HepG2 (cell line): ENCODE data around the gene SPARC. TPM values are rescaled to one million over a fixed set of nuclear protein-coding genes. Genes with fewer than 3 reads are reported as not detected.

ENCODE experiments used
- ADNP ChIP-seq: sonication (generic); formaldehyde crosslinking; IDR thresholded peaks from 2 replicates; pipeline ENCODE4 v1.4.0; 2020; ENCODE audit warnings: missing genetic modification reagents
- HIVEP1 ChIP-seq: sonication (generic); formaldehyde crosslinking; IDR thresholded peaks from 2 replicates; pipeline ENCODE4 v1.4.0; 2020; ENCODE audit warnings: mild to moderate bottlenecking, missing genetic modification reagents
- HNF4G ChIP-seq, 2 experiments: sonication (generic) in 1 of 2; formaldehyde crosslinking in 1 of 2; IDR thresholded peaks; 2 replicates each; pipeline versions ENCODE4 v1.4.0 to v1.6.1; 2011 to 2020; ENCODE audit warnings: borderline replicate concordance in 2 of 2, low read depth in 2 of 2, mild to moderate bottlenecking in 2 of 2, low read length in 1 of 2, missing genetic modification reagents in 1 of 2, moderate library complexity in 1 of 2
- MAFF ChIP-seq: IDR thresholded peaks from 2 replicates; pipeline ENCODE4 v1.6.1; 2011; ENCODE audit warnings: low read depth, low read length, improper control_type of control experiment
- SMARCC2 ChIP-seq: fragments of 450-650 bp; IDR thresholded peaks from 2 replicates; pipeline ENCODE4 v1.6.1; 2017; ENCODE audit warnings: antibody characterized with exemption, mild to moderate bottlenecking
- THYN1 ChIP-seq: sonication (generic); formaldehyde crosslinking; IDR thresholded peaks from 2 replicates; pipeline ENCODE4 v1.8.1; 2023; ENCODE audit warnings: low read depth, mild to moderate bottlenecking, moderate library complexity, missing genetic modification reagents, borderline replicate concordance
- ZFX ChIP-seq: sonication (generic); formaldehyde crosslinking; IDR thresholded peaks from 2 replicates; pipeline ENCODE4 v1.4.0; 2020; ENCODE audit warnings: mild to moderate bottlenecking, low read depth, missing genetic modification reagents, moderate library complexity
- ZMAT3 ChIP-seq: sonication (generic); formaldehyde crosslinking; conservative IDR thresholded peaks from 2 replicates; pipeline ENCODE4 v1.7.0; 2021; ENCODE audit warnings: missing genetic modification reagents
- ZNF431 ChIP-seq: sonication (generic); formaldehyde crosslinking; IDR thresholded peaks from 2 replicates; pipeline ENCODE4 v1.9.0; 2022; ENCODE audit warnings: missing genetic modification reagents, low read depth, mild to moderate bottlenecking, borderline replicate concordance
- ZNF460 ChIP-seq: sonication (generic); formaldehyde crosslinking; IDR thresholded peaks from 2 replicates; pipeline ENCODE4 v1.5.1; 2020; ENCODE audit warnings: missing genetic modification reagents, mild to moderate bottlenecking, borderline replicate concordance
- ZNF546 ChIP-seq: sonication (generic); formaldehyde crosslinking; conservative IDR thresholded peaks from 2 replicates; pipeline ENCODE4 v1.8.1; 2023; ENCODE audit warnings: mild to moderate bottlenecking, missing genetic modification reagents
- ZNF550 ChIP-seq: sonication (generic); formaldehyde crosslinking; IDR thresholded peaks from 2 replicates; pipeline ENCODE4 v1.4.0; 2020; ENCODE audit warnings: mild to moderate bottlenecking, missing genetic modification reagents, borderline replicate concordance
- ZNF788 ChIP-seq: sonication (generic); formaldehyde crosslinking; IDR thresholded peaks from 2 replicates; pipeline ENCODE4 v1.5.0; 2020; ENCODE audit warnings: mild to moderate bottlenecking, missing genetic modification reagents, borderline replicate concordance
- ZSCAN9 ChIP-seq: IDR thresholded peaks from 2 replicates; pipeline ENCODE4 v1.6.1; 2016; ENCODE audit warnings: borderline replicate concordance
- polyA plus RNA-seq, 8 experiments: library from polyadenylated mRNA; depleted of rRNA in 3 of 8; stranded (reverse) in 7 of 8; unstranded in 1 of 8; fragments of >200 nt; fragmentation: Illumina TruSeq in 4 of 8; extraction: Trizol in 4 of 8; gene quantifications; 2 replicates each; pipeline versions ENCODE4 v1.2.1 to v1.2.3, GENCODE V29; 2011 to 2016; ENCODE audit warnings: low read depth in 4 of 8, missing spikeins in 1 of 8, mixed read lengths in 1 of 8; ENCODE audit not compliant: insufficient read depth in 1 of 8
- total RNA-seq, 5 experiments: library from RNA; depleted of rRNA; stranded (reverse); fragments of >200 nt; fragmentation: Illumina TruSeq; extraction: Trizol; gene quantifications; 2 replicates each; pipeline ENCODE4 v1.2.3, GENCODE V29; 2016; ENCODE audit warnings: low read depth in 1 of 5
- TF ChIP-seq, protein P1 (sequence below): sonication (generic); formaldehyde crosslinking; IDR thresholded peaks from 2 replicates; pipeline ENCODE4 v1.8.1; 2023; ENCODE audit warnings: missing genetic modification reagents, inconsistent platforms, borderline replicate concordance
- TF ChIP-seq, protein P2 (sequence below): sonication (generic); formaldehyde crosslinking; IDR thresholded peaks from 2 replicates; pipeline ENCODE4 v1.4.0; 2020; ENCODE audit warnings: missing genetic modification reagents, borderline replicate concordance
- TF ChIP-seq, protein P3 (sequence below): sonication (generic); formaldehyde crosslinking; IDR thresholded peaks from 2 replicates; pipeline ENCODE4 v1.5.1; 2020; ENCODE audit warnings: mild to moderate bottlenecking, missing genetic modification reagents, borderline replicate concordance
- TF ChIP-seq, protein P4 (sequence below): IDR thresholded peaks from 2 replicates; pipeline ENCODE4 v1.6.1; 2018; ENCODE audit warnings: missing genetic modification reagents, mild to moderate bottlenecking, missing compliant biosample characterization
- TF ChIP-seq, protein P5 (sequence below): sonication (generic); formaldehyde crosslinking; IDR thresholded peaks from 2 replicates; pipeline ENCODE4 v1.5.0; 2020; ENCODE audit warnings: missing genetic modification reagents

SPARC gene
- total and polyA plus RNA-seq, 2 of the 13 experiments (the other 11 are each of a cell fraction or from before 2014, with no cell fraction given), result 76.7 to 192 TPM

DNA sequence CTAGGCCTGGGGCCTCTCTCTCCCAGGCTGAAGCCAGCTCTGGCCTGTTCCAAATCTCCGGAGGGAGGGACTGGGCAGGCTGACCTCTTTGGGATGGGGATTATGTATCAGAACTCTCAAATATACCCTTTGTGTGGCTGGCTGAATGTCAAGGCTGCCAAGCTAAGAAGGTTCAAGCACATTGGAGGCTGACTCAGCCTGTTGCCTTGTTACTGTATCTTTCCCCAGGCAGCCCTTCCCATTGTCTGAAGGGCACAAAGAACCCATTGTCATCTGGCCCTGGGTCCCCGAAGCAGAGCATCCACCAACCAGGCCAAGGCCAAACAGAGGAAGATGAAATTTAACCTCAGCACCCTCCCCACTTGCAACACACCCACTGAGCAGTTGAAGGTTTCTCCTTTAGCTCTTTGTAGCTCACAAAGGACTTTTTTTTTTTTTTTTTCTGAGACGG lies 7.3 kb upstream of the SPARC start (continued):
- TF ChIP-seq, protein P1, sequence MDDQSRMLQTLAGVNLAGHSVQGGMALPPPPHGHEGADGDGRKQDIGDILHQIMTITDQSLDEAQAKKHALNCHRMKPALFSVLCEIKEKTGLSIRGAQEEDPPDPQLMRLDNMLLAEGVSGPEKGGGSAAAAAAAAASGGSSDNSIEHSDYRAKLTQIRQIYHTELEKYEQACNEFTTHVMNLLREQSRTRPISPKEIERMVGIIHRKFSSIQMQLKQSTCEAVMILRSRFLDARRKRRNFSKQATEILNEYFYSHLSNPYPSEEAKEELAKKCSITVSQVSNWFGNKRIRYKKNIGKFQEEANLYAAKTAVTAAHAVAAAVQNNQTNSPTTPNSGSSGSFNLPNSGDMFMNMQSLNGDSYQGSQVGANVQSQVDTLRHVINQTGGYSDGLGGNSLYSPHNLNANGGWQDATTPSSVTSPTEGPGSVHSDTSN (CRISPR knock-in tag), result no peak
- TF ChIP-seq, protein P2, sequence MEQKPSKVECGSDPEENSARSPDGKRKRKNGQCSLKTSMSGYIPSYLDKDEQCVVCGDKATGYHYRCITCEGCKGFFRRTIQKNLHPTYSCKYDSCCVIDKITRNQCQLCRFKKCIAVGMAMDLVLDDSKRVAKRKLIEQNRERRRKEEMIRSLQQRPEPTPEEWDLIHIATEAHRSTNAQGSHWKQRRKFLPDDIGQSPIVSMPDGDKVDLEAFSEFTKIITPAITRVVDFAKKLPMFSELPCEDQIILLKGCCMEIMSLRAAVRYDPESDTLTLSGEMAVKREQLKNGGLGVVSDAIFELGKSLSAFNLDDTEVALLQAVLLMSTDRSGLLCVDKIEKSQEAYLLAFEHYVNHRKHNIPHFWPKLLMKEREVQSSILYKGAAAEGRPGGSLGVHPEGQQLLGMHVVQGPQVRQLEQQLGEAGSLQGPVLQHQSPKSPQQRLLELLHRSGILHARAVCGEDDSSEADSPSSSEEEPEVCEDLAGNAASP (CRISPR knock-in tag), result peak; percentile 74; the same call in 1 of the 2 replicates
- TF ChIP-seq THYN1, result no peak
- TF ChIP-seq ZNF546 (CRISPR knock-in tag), result no peak
- TF ChIP-seq ZSCAN9 (CRISPR knock-in tag), result no peak
- no peak for TF ChIP-seq ADNP (CRISPR knock-in tag)
- peak; percentile 81; the same call in 1 of the 2 replicates for TF ChIP-seq ZNF788 (CRISPR knock-in tag)
- TF ChIP-seq, protein P3, sequence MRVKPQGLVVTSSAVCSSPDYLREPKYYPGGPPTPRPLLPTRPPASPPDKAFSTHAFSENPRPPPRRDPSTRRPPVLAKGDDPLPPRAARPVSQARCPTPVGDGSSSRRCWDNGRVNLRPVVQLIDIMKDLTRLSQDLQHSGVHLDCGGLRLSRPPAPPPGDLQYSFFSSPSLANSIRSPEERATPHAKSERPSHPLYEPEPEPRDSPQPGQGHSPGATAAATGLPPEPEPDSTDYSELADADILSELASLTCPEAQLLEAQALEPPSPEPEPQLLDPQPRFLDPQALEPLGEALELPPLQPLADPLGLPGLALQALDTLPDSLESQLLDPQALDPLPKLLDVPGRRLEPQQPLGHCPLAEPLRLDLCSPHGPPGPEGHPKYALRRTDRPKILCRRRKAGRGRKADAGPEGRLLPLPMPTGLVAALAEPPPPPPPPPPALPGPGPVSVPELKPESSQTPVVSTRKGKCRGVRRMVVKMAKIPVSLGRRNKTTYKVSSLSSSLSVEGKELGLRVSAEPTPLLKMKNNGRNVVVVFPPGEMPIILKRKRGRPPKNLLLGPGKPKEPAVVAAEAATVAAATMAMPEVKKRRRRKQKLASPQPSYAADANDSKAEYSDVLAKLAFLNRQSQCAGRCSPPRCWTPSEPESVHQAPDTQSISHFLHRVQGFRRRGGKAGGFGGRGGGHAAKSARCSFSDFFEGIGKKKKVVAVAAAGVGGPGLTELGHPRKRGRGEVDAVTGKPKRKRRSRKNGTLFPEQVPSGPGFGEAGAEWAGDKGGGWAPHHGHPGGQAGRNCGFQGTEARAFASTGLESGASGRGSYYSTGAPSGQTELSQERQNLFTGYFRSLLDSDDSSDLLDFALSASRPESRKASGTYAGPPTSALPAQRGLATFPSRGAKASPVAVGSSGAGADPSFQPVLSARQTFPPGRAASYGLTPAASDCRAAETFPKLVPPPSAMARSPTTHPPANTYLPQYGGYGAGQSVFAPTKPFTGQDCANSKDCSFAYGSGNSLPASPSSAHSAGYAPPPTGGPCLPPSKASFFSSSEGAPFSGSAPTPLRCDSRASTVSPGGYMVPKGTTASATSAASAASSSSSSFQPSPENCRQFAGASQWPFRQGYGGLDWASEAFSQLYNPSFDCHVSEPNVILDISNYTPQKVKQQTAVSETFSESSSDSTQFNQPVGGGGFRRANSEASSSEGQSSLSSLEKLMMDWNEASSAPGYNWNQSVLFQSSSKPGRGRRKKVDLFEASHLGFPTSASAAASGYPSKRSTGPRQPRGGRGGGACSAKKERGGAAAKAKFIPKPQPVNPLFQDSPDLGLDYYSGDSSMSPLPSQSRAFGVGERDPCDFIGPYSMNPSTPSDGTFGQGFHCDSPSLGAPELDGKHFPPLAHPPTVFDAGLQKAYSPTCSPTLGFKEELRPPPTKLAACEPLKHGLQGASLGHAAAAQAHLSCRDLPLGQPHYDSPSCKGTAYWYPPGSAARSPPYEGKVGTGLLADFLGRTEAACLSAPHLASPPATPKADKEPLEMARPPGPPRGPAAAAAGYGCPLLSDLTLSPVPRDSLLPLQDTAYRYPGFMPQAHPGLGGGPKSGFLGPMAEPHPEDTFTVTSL (CRISPR knock-in tag), result peak; percentile 27; the same call in 1 of the 2 replicates
- no peak for TF ChIP-seq HNF4G (IDR thresholded peaks at IDR 0.05; ENCODE audit: borderline replicate concordance, low read depth, low read length)
- TF ChIP-seq HNF4G (CRISPR knock-in tag; IDR thresholded peaks at IDR 0.05; ENCODE audit: borderline replicate concordance, low read depth), result no peak
- TF ChIP-seq, protein P4, sequence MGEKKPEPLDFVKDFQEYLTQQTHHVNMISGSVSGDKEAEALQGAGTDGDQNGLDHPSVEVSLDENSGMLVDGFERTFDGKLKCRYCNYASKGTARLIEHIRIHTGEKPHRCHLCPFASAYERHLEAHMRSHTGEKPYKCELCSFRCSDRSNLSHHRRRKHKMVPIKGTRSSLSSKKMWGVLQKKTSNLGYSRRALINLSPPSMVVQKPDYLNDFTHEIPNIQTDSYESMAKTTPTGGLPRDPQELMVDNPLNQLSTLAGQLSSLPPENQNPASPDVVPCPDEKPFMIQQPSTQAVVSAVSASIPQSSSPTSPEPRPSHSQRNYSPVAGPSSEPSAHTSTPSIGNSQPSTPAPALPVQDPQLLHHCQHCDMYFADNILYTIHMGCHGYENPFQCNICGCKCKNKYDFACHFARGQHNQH (CRISPR knock-in tag), result no peak; the same call in 1 of the 2 replicates
- TF ChIP-seq ZNF431 (CRISPR knock-in tag), result no peak
- TF ChIP-seq ZNF460, result no peak
- TF ChIP-seq MAFF, result peak; percentile 20; the same call in 1 of the 2 replicates
- no peak for TF ChIP-seq ZNF550 (CRISPR knock-in tag)
- no peak for TF ChIP-seq HIVEP1
- no peak for TF ChIP-seq ZMAT3
- TF ChIP-seq SMARCC2, result no peak
- TF ChIP-seq ZFX (CRISPR knock-in tag), result peak; percentile 67
- TF ChIP-seq, protein P5, sequence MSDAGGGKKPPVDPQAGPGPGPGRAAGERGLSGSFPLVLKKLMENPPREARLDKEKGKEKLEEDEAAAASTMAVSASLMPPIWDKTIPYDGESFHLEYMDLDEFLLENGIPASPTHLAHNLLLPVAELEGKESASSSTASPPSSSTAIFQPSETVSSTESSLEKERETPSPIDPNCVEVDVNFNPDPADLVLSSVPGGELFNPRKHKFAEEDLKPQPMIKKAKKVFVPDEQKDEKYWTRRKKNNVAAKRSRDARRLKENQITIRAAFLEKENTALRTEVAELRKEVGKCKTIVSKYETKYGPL (CRISPR knock-in tag), result no peak
